Spleen (tissue), 11 donors: ENCODE data around the gene MYH10. TPM values are rescaled to one million over a fixed set of nuclear protein-coding genes. Genes with fewer than 3 reads are reported as not detected.

ENCODE experiments used
- DNase-seq: peaks from one replicate; pipeline ENCODE4 v3.0.0-alpha.2; 2020
- H3K27ac ChIP-seq, 8 donors: fragments of 200-600 bp; sonication (generic) in 7 of 8; 1 replicate in 4 of 8; 2 replicates in 4 of 8; pipeline versions ENCODE4 v1.5.0 to v1.8.0; 2016 to 2021; ENCODE audit warnings: inconsistent platforms in 4 of 8, mild to moderate bottlenecking in 4 of 8, moderate library complexity in 1 of 8
- H3K27me3 ChIP-seq, 7 donors: fragments of 200-600 bp; sonication (generic) in 6 of 7; replicated peaks in 1 of 7; 1 replicate in 4 of 7; 2 replicates in 3 of 7; pipeline versions ENCODE4 v1.5.0 to v1.8.0; 2016 to 2021; ENCODE audit warnings: inconsistent platforms in 3 of 7, mild to moderate bottlenecking in 1 of 7
- H3K36me3 ChIP-seq, 6 donors: fragments of 200-600 bp; sonication (generic) in 5 of 6; 1 replicate in 4 of 6; 2 replicates in 2 of 6; pipeline versions ENCODE4 v1.5.0 to v1.8.0; 2016 to 2021; ENCODE audit warnings: inconsistent platforms in 2 of 6
- H3K4me1 ChIP-seq, 6 donors: fragments of 200-600 bp; sonication (generic) in 5 of 6; 1 replicate in 3 of 6; 2 replicates in 3 of 6; pipeline versions ENCODE4 v1.5.0 to v1.8.0; 2016 to 2021; ENCODE audit warnings: inconsistent platforms in 3 of 6
- H3K4me3 ChIP-seq, 8 donors: fragments of 200-600 bp; sonication (generic) in 7 of 8; 1 replicate in 4 of 8; 2 replicates in 4 of 8; pipeline versions ENCODE4 v1.5.0 to v1.8.0; 2016 to 2021; ENCODE audit warnings: inconsistent platforms in 4 of 8, mild to moderate bottlenecking in 4 of 8, moderate library complexity in 2 of 8
- H3K9me3 ChIP-seq, 8 donors: fragments of 200-600 bp; sonication (generic) in 7 of 8; 1 replicate in 4 of 8; 2 replicates in 4 of 8; pipeline versions ENCODE4 v1.5.0 to v1.8.0; 2016 to 2021; ENCODE audit warnings: inconsistent platforms in 4 of 8
- CTCF ChIP-seq, 11 experiments: fragments of 200-600 bp in 7 of 11; fragments of 450-650 bp in 4 of 11; sonication (generic) in 4 of 11; IDR thresholded peaks in 8 of 11; conservative IDR thresholded peaks in 3 of 11; 1 replicate in 7 of 11; 2 replicates in 4 of 11; pipeline versions ENCODE4 v1.4.0 to v1.8.0; 2016 to 2021; ENCODE audit warnings: antibody characterized with exemption in 11 of 11, inconsistent platforms in 4 of 11, mild to moderate bottlenecking in 1 of 11
- POLR2A ChIP-seq, 3 donors: fragments of 450-650 bp; IDR thresholded peaks; one replicate each; pipeline ENCODE4 v1.5.1; 2017; ENCODE audit warnings: antibody characterized with exemption in 3 of 3, mild to moderate bottlenecking in 1 of 3
- POLR2AphosphoS5 ChIP-seq, 3 donors: sonication (generic); formaldehyde crosslinking; IDR thresholded peaks; one replicate each; pipeline ENCODE4 v1.5.1; 2017; ENCODE audit warnings: antibody characterized with exemption in 3 of 3
- WGBS, 5 donors: extraction: QIAGEN DNeasy Blood & Tissue Kit in 3 of 5; methylation state at CpG; one replicate each; pipeline versions ENCODE4 v1.1.5 to v1.1.7; 2013 to 2018; 5-methylcytosine and 5-hydroxymethylcytosine counted together
- intact Hi-C: fragments of 100-400 bp; cut with DNase I; formaldehyde crosslinking; loops from one replicate; pipeline ENCODE4 v1.15.0; 2023; ENCODE audit warnings: low total_unique reads
- polyA plus RNA-seq, 3 donors: library from polyadenylated mRNA; stranded (reverse); fragments of 200-250 nt; gene quantifications; one replicate each; pipeline ENCODE4 v1.2.1, GENCODE V29; 2013
- total RNA-seq, 7 donors: library from RNA; depleted of rRNA in 3 of 7; stranded (reverse); fragments of >200 nt in 3 of 7; fragmentation: NEBNext Ultra II Directional in 4 of 7; extraction: Animal tissue kit (Norgen Biotek cat#: 25700) in 4 of 7; gene quantifications; one replicate each; pipeline versions ENCODE4 v1.1.0 to v1.2.1, GENCODE V29; 2016 to 2021
- donor health status: healthy with polysubstance abuse.
- donor health status: DM: no; HTN: no; CAD: no; lungs with moderate emphysema.
- donor health status: DM: no; HTN: no; CAD: no.
- donor health status: Bipolar disorder and iron deficiency.
- donor health status: healthy.
- donor health status: DM: no; HTN: no; CAD: no.
- donor health status: DM: yes; HTN: yes; CAD: no.

MYH10 gene
- total and polyA plus RNA-seq, 10 donors: 1.0 to 14.4 (median 7.5) TPM

GRCh38 chr17:8558144-8558543 lies 72.4 kb downstream of the MYH10 start:
- WGBS, 5 donors: 87 to 97% (median 90%) methylated on average over 1 of the region's 1 CpG

GRCh38 chr17:8557176-8557806 lies 73.2 kb downstream of the MYH10 start:
- H3K4me1 ChIP-seq: no peaks in the 10 kb centered on the region
- TF ChIP-seq POLR2AphosphoS5 (IDR thresholded peaks at IDR 0.05): no peak
- no peak for TF ChIP-seq POLR2A (IDR thresholded peaks at IDR 0.05)
- TF ChIP-seq CTCF (IDR thresholded peaks at IDR 0.05 in 8 of 11, conservative IDR thresholded peaks at IDR 0.05 in 3 of 11): no peak

More at GRCh38 chr17:8558144-8558543, 72.4 kb downstream of the MYH10 start:
- Histone ChIP-seq H3K27me3 (peaks cover 0 to 14% (median 0%) of the 10 kb centered on the region in 7 donors), H3K36me3 (no peaks in the 10 kb centered on the region), H3K27ac (no peak overlapping the region), H3K4me1 (no peaks in the 10 kb centered on the region), H3K4me3 (no peak overlapping the region), H3K9me3 (no peaks in the 10 kb centered on the region)
- no peak for DNase-seq
- intact Hi-C loops: no loop called here
- TF ChIP-seq POLR2AphosphoS5 (IDR thresholded peaks at IDR 0.05): no peak
- no peak for TF ChIP-seq CTCF (IDR thresholded peaks at IDR 0.05 in 8 of 11, conservative IDR thresholded peaks at IDR 0.05 in 3 of 11)
- TF ChIP-seq POLR2A (IDR thresholded peaks at IDR 0.05): no peak

GRCh38 chr17:8556074-8556473 lies 74.5 kb downstream of the MYH10 start:
- intact Hi-C loops: no loop called here
- Histone ChIP-seq H3K9me3 (no peaks in the 10 kb centered on the region), H3K36me3 (no peaks in the 10 kb centered on the region), H3K27me3 (peaks cover 0 to 25% (median 0%) of the 10 kb centered on the region in 7 donors), H3K4me1 (no peaks in the 10 kb centered on the region), H3K4me3 (no peak overlapping the region), H3K27ac (no peak overlapping the region)
- no peak for TF ChIP-seq POLR2AphosphoS5 (IDR thresholded peaks at IDR 0.05)
- no peak for TF ChIP-seq POLR2A (IDR thresholded peaks at IDR 0.05)
- no peak for TF ChIP-seq CTCF (IDR thresholded peaks at IDR 0.05 in 8 of 11, conservative IDR thresholded peaks at IDR 0.05 in 3 of 11)
- DNase-seq: no peak
- WGBS, 5 donors: 77 to 96% (median 90%) methylated on average over 9 of the region's 9 CpGs

More at GRCh38 chr17:8557176-8557806, 73.2 kb downstream of the MYH10 start:
- Histone ChIP-seq H3K9me3 (no peaks in the 10 kb centered on the region), H3K4me3 (no peak overlapping the region), H3K27ac (no peak overlapping the region), H3K27me3 (peaks cover 0 to 22% (median 0%) of the 10 kb centered on the region in 7 donors), H3K36me3 (no peaks in the 10 kb centered on the region)
- WGBS, 5 donors: 86 to 94% (median 89%) methylated on average over 5 of the region's 5 CpGs
- DNase-seq: no peak
- intact Hi-C loops: no loop called here

GRCh38 chr17:8555062-8555461 lies 75.5 kb downstream of the MYH10 start:
- Histone ChIP-seq H3K27ac (no peak overlapping the region), H3K27me3 (peaks cover 0 to 25% (median 0%) of the 10 kb centered on the region in 7 donors), H3K4me1 (no peaks in the 10 kb centered on the region), H3K9me3 (no peaks in the 10 kb centered on the region), H3K4me3 (no peak overlapping the region), H3K36me3 (no peaks in the 10 kb centered on the region)
- no peak for DNase-seq
- intact Hi-C loops: no loop called here
- no peak for TF ChIP-seq POLR2AphosphoS5 (IDR thresholded peaks at IDR 0.05)
- TF ChIP-seq POLR2A (IDR thresholded peaks at IDR 0.05): no peak
- no peak for TF ChIP-seq CTCF (IDR thresholded peaks at IDR 0.05 in 8 of 11, conservative IDR thresholded peaks at IDR 0.05 in 3 of 11)
- WGBS, 5 donors: 73 to 95% (median 83%) methylated on average over 1 of the region's 1 CpG
